ENCODE data around the gene LTC4S.

The LTC4S gene

DNA sequence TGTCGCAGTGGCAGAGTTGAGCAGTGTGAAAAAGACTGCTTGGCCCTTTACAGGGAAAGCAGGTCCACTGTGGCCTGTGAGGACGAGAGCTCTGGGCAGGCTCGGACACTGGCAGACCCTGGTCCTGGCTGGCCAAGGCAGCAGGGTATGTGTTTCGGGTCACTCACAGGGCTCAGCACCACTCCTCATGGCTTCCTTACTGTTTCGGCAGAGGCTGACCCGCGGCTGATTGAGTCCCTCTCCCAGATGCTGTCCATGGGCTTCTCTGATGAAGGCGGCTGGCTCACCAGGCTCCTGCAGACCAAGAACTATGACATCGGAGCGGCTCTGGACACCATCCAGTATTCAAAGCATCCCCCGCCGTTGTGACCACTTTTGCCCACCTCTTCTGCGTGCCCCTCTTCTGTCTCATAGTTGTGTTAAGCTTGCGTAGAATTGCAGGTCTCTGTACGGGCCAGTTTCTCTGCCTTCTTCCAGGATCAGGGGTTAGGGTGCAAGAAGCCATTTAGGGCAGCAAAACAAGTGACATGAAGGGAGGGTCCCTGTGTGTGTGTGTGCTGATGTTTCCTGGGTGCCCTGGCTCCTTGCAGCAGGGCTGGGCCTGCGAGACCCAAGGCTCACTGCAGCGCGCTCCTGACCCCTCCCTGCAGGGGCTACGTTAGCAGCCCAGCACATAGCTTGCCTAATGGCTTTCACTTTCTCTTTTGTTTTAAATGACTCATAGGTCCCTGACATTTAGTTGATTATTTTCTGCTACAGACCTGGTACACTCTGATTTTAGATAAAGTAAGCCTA lies 42.6 kb downstream of the LTC4S start:
- DNase-seq (ENCODE audit: low read depth) = no peak

DNA sequence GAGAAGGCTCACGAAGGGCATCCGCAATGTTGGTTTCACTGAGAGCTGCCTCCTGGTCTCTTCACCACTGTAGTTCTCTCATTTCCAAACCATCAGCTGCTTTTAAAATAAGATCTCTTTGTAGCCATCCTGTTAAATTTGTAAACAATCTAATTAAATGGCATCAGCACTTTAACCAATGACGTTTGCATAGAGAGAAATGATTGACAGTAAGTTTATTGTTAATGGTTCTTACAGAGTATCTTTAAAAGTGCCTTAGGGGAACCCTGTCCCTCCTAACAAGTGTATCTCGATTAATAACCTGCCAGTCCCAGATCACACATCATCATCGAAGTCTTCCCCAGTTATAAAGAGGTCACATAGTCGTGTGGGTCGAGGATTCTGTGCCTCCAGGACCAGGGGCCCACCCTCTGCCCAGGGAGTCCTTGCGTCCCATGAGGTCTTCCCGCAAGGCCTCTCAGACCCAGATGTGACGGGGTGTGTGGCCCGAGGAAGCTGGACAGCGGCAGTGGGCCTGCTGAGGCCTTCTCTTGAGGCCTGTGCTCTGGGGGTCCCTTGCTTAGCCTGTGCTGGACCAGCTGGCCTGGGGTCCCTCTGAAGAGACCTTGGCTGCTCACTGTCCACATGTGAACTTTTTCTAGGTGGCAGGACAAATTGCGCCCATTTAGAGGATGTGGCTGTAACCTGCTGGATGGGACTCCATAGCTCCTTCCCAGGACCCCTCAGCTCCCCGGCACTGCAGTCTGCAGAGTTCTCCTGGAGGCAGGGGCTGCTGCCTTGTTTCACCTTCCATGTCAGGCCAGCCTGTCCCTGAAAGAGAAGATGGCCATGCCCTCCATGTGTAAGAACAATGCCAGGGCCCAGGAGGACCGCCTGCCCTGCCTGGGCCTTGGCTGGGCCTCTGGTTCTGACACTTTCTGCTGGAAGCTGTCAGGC lies 43.6 kb downstream of the LTC4S start:
- H3K4me3 ChIP-seq (ENCODE audit: low read depth, low read length) = no peak overlapping the region
- DNase-seq (ENCODE audit: low read depth) = no peak

More for the DNA sequence above, 42.6 kb downstream of the LTC4S start:
- H3K4me3 ChIP-seq (ENCODE audit: low read depth, low read length) = no peak overlapping the region

DNA sequence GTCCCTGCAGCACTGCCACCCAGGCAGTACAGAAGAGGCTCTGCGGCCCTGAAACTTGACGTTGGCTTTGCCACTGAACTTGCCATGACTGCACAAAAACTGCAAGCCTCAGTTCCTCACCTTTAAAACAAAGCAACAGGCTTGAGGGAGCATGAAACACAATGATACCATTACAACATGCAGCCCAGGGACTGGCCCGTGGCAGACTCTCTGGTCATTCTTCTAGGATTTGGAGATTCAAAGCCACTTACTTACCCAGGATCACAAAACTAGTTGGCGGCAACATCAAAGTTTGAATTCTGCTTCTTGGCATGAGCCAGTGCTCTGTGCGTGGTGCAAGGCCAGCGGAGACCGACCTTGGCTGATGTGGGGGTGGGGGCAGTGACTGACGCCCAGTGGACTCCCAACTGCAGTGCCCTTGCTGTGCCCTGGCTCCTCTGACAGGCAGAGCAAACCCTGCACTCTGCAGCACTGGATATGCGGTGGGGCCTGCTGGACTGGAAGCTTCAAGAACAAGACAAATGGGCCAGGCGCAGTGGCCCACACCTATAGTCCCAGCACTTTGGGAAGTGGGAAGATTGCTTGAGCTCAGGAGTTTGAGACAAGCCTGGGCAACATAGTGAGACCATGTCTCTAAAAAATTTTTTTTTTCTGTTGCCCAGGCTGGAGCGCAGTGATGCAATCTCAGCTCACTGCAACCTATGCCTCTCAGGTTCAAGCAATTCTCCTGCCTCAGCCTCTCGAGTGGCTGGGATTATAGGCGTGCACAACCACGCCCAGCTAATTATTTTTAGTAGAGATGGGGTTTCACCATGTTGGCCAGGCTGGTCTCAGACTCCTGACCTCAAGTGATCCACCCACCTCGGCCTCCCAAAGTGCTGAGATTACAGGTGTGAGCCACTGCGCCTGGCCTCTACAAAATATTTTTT lies 45.8 kb downstream of the LTC4S start:
- DNase-seq (ENCODE audit: low read depth) = no peak
- no peak overlapping the region for H3K4me3 ChIP-seq (ENCODE audit: low read depth, low read length)

DNA sequence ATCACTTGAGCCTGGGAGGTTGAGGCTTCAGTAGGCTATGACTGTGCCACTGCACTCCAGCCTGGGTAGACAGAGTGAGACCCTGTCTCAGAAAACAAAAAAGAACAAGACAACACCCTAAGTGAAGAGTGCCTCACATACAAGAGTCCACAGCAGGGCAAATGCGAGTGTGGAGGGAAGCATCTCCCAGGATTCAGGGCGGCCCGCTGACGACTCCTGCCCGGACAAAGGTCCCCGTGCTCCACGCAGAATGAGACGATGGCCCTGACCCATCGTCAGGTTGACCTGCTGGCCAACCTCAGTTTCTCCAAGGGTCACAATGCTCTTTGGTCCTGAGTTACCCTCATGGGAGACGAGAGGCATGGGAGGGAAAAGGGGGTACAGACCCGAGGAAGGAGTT lies 46.5 kb downstream of the LTC4S start:
- no peak overlapping the region for H3K4me3 ChIP-seq (ENCODE audit: low read depth, low read length)
- DNase-seq (ENCODE audit: low read depth) = no peak

DNA sequence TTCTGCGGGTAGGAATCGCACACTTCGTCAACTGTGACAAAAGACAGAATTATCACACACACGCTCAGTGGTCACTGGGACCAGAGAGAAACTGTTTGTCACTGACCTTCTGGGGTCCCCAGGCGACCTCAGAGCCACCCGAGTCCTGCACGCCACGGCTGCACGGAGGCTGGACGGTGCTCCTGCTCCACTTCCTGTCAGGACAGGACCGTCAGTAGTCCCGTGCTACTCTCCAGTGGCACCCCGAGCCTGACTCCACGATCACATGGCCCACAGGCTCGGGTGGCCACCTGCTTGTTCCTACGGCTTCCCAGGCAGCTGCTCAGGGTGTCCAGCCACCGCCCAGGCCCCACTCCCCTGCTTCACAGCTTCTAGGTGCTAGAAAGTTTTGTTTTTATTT lies 47.0 kb downstream of the LTC4S start:
- H3K4me3 ChIP-seq (ENCODE audit: low read depth, low read length) = no peak overlapping the region
- DNase-seq (ENCODE audit: low read depth) = no peak

DNA sequence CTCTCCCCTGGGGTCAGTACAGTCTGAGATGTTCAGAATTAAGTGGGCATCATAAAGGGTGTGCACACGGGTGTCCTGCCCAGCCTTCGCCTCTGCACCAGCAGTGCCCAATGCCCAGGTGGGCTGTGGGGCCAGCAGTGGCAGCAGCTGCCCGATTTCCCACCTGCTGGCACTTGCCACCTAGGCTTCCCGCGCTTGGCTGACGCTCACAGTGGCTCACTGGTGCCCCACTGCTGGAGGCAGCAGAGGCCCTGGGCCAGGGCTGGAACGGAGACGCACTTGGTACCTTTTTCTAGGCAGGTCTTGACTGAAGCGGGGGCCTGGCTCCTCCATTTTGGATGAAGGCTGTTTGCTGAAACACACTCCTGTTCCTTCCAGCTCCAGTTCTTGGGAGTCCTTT lies 47.8 kb downstream of the LTC4S start:
- DNase-seq (ENCODE audit: low read depth) = no peak
- H3K4me3 ChIP-seq (ENCODE audit: low read depth, low read length) = no peak overlapping the region

Data from skeletal muscle cell (primary cell).